Measurements from ENCODE around the gene KDM4B. TPM values are rescaled to one million over a fixed set of nuclear protein-coding genes. Genes with fewer than 3 reads are reported as not detected.
A peak's percentile ranks its signal among the peaks of the same experiment; 100 is the strongest.

The KDM4B gene
- total RNA-seq, 1 experiment from 2014 or later = 5.6 TPM

- no peak for DNase-seq (ENCODE audit: extremely low read depth, low read depth)
Measured at GRCh38 chr19:5030822-5031221, 61.9 kb downstream of the KDM4B start.

DNA sequence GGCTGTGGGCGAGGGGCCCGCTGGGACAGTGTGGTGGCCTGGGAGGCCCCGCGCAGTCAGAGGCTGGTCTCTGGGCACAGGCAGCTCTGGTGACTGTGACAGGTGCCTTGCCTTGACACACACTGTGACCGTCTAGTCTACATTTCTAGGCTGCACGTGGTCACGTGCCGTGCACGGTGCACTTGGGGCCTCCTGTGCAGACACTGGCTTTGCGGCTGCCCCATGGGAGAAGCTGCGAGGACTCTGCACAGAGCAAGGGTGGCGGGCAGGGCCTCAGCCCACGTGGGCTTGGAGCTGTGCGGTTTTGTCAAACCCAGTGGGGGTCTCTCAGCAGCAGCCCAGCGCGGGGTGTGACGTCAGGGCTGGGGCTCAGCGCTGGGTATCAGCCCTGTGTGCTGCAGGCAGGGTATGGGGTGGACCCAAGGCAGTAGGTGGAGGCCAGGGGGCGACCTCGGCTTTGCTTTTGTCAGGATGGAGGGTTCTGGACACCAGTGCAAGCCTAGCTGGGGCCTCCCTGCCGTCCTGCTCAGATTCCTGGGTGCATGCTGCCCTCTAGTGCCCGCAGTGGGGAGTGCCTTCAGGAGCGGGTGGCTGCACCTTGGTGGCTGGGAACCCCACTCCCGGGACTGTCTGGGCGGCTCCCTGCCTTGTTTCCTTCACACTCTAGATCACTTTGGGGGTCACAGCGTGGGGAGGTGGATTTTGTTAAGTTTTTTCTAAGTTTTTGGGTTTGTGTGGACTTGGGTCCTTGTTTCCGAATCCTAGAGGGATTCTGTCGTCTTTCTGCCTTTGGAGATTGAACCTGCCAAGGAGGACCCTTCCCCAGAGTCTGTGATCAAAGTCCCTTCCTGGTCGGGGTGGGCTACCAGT lies 62.6 kb downstream of the KDM4B start:
- peak; percentile 65 for DNase-seq (ENCODE audit: extremely low read depth, low read depth)

- no peak for DNase-seq (ENCODE audit: extremely low read depth, low read depth)
Measured at GRCh38 chr19:5032101-5032967, 63.4 kb downstream of the KDM4B start.

DNA sequence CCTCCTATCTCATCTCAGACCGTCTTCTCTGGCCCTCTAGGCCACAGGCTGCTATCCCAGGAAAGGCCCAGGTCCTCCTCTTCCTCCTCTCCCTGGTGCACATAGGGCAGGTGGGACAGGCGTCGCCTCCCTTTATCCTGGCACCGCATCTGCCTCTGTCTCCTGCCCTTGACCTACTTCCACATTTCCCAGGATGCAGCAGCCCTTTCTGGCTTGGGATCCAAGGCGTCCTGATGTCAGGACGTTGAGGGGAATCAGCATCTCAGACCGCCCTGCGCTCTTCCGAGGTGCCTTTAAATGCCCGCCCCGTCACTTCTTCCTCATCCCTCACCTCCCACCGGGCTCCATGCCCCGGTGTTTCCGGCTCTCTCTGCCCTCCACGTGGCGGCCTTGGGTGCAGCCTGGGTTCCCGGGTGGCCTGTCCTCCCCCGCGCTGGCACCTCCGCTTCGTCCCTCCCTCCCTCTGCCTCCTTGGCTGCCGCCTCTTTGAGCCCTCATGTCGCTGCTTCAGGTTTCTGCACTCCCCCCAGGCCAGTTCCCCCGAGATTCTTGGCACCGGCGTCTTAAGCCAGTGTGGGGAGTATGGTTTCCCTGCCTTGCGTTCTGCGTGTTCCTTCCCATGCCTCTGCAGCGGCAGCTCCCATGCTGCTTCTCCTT lies 66.3 kb downstream of the KDM4B start:
- no peak for DNase-seq (ENCODE audit: extremely low read depth, low read depth)

GRCh38 chr19:5035793-5036697 lies 67.1 kb downstream of the KDM4B start:
- no peak for DNase-seq (ENCODE audit: extremely low read depth, low read depth)

GRCh38 chr19:5036698-5037563 lies 68.0 kb downstream of the KDM4B start:
- DNase-seq (ENCODE audit: extremely low read depth, low read depth) = no peak

DNA sequence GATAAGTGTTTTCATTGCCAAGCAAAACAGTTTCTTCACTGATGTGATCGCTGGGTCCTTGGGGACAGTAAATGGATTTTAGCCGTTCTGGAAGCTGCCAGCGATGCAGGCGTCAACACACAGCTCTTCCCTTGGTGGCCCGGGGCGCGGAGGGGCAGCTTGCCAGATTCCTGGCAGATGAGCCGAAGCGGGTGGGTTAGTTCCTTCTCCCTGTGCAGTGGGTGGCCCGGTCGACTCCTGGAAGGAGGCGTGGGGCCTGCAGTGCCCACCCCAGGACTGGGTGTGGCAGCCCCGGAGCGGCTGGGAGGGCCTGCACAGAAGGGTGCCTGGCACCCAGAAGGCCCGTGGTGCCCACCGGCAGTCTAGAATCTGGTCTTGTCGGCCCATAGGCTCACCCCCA lies 69.0 kb downstream of the KDM4B start:
- DNase-seq (ENCODE audit: extremely low read depth, low read depth) = no peak

GRCh38 chr19:5038631-5039271 lies 69.8 kb downstream of the KDM4B start:
- peak; percentile 27 for DNase-seq (ENCODE audit: extremely low read depth, low read depth)

DNA sequence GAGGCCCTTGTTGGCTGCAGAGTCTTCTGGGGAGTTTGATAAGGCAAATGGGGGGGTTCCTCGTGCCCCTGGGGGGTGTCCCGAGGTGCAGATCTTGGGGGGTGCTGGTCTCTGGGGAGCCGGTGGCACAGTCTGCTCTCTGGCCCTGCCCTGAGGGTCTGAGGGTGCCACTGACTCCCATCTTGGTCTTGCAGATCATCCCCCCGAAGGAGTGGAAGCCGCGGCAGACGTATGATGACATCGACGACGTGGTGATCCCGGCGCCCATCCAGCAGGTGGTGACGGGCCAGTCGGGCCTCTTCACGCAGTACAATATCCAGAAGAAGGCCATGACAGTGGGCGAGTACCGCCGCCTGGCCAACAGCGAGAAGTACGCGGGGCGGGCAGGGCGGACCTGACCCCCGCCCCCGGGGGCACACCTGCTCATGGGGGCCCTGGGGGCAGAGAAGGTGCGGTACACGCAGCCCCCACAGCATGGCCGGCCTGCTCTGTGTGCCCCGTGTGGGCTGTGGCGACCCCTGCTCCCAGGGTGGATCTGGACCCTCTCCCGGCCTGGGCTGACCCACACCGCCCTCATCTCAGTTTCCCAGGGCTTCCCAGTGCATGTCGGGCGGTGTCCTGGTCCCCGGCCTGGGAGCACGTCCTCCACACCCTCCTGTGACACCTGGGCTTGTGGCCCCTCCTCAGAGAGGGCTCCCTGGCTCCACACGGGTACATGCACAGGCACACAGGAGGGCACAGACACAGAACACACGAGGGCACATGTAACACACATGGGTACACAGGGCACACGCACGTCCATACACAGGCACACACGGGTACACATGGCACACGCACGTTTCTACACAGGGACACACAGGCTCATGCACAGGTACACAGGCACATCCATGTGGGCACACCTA lies 71.0 kb downstream of the KDM4B start:
- DNase-seq (ENCODE audit: extremely low read depth, low read depth) = no peak

DNA sequence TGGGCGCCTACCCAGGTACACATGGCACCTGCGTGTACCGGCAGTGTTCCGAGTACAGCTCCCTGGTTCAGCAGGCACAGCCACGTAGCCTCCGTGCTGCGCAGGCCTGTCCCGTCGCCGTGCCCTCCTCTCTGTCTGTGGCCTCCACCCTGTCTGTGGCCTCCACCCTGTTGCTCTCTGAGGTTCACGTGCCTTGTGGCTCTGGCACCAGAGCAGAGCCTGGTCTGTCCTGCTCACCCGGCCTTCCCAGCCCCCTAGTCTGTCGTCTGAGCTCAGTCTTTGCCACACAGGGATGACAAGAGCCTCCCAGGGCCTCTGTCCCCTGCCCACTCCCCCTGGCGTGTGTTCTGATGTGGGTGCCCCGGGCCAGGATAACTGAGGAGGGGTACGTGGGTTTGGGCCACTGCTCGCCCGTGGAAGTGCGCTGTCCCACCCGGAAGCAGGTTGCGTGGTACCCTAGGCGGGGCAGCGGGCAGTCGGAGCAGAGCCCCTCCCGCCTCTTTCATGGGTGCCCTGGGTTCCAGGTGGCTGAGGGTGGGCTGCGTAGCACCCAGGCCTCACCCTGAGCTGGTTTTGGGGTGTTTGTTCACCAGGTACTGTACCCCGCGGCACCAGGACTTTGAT lies 71.7 kb downstream of the KDM4B start:
- no peak for DNase-seq (ENCODE audit: extremely low read depth, low read depth)

DNA sequence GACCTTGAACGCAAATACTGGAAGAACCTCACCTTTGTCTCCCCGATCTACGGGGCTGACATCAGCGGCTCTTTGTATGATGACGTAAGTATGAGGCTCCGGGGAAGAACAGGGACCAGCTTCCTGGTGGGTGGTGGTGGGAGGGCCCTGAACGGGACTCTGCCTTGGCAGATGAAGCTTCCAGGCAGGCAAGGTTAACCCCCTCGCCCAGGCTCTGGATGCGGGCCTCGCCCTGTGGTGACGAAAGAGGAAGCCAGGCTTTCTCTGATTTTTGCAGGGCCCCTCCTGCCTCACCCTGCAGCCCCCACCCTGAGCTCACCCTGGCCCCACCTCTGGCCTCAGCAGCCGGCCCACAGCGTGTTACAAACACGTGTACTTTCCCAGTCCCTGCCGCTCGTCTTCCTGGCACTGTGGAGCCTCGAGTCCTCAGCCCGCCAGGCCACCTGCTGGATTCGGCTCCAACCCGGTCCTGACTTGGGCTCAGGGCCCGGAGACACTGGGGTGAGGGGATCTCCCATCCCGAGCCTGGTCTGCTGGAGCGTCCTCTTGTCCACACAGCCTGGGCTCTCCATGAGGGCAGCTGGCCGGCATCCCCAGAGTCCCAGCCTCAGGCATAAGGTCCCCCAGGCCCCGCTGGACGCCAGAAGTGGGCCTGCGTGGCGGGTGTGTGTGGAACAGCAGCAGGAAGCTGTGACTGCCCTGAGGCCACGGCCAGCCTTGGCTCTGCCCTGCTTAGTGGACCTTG lies 72.4 kb downstream of the KDM4B start:
- no peak for DNase-seq (ENCODE audit: extremely low read depth, low read depth)

GRCh38 chr19:5041913-5042187 lies 72.9 kb downstream of the KDM4B start:
- DNase-seq (ENCODE audit: extremely low read depth, low read depth) = no peak

DNA sequence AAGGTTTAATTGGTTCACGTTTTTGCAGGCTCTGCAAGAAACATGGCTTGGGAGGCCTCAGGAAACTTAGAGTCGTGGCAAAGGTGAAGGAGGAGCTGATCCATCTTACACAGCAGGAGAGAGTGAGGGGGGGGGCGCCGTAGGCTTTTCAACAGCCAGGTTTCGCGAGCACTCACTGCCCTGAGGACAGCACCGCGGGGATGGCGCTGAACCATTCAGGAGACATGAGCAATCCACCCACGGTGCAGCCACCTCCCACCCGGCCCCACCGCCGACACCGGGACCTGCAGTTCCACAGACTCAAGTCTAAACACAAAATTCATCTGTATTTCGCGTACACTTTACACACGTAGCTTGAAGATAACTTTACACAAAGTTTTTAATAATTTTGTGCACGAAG lies 73.6 kb downstream of the KDM4B start:
- DNase-seq (ENCODE audit: extremely low read depth, low read depth) = no peak

- no peak for DNase-seq (ENCODE audit: extremely low read depth, low read depth)
Measured at GRCh38 chr19:5045029-5045428, 76.1 kb downstream of the KDM4B start.

DNA sequence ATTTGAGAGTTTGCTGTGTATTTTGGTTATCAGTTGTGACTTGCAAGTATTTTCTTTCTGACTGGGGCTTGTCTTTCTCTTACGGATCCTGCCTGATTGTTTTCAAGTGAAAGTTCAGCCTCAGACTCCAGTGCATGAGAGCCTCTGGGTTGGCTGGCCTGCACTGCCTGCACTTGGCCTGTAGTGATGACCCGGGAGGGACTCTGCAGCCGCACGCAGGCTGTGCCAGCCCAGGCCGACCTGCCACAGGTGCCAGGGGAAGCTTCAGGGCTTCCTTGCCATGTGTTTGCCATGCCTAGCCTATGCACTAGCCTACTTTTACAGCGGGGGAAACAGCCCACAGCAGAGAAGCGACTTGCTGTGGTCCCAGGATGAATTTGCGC lies 77.0 kb downstream of the KDM4B start:
- no peak for DNase-seq (ENCODE audit: extremely low read depth, low read depth)

DNA sequence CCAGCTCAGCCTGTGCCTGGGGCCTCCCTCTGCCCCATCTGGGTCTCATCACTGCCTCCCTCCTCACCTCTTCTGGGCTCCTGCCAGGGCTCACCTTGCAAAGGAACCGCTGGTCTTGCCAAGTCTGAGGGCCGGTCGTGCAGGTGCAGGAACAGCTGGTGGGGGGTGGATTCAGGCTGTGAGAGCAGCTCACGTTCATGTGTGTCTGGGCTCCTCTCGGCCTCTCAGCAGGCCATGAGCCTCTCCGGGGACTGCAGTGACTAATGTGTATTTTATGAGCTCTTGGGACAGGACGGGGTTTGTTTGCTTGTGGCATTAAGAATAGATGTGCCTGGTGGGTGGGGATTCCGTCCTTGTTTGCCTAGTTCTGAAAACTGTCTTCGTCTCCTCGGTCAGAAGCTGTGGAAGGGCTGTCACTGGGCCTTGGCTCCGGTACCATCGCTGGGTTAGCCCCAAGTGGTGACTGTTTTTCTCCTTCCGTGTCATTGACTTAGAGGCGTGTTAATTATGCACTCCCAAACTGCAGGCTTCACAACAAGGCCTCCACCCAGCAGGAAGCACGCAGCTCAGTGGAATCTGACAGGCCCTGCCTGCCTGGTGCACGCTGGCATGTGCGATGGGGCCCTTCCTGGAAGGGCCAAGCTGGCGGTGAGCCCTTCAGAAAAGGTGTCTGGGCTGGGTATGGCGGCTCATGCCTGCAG lies 77.6 kb downstream of the KDM4B start:
- DNase-seq (ENCODE audit: extremely low read depth, low read depth) = peak; percentile 54
